T-helper 1 cell (primary cell): Measurements from ENCODE around the gene FASLG.

Experiments
- DNase-seq, 5 donors: peaks; one replicate each; pipeline ENCODE4 v3.0.0-alpha.2; 2012 to 2020

FASLG gene

GRCh38 chr1:172647110-172647564, 11.8 kb upstream of the FASLG start:
- no peak for DNase-seq

GRCh38 chr1:172647987-172648386, 10.9 kb upstream of the FASLG start:
- DNase-seq: no peak

DNA sequence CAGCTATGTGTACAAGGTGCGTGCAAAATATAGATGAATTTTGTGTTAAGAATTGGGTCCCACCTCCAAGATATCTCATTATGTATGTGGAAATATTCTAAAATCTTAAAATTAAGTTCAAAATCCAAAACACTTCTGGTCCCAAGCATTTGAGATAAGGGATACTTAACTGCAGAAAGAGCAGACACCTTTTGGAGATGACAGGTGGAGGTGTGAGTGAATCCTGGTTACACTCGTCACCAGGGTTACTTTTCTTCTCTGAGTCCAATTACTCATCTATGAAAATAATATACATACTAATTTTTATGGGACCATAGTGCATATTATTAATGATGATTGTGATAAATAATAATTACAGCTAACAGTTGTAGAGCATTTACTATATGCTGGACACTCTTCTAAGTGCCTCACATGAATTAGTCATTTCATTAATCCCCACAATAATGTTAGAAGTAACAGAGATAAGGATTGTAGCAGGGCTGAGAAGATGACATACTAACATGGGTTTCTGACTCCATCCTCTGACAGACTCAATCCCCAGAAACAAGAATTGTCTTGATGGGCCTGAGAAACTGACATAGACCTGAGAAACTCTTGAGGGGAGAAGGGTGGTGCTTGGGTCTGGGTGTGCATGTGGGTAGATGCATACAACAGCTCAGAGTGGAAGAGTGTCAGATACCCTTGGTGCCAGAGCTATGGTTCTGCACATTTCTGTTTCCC, 8.3 kb upstream of the FASLG start:
- DNase-seq: no peak

DNA sequence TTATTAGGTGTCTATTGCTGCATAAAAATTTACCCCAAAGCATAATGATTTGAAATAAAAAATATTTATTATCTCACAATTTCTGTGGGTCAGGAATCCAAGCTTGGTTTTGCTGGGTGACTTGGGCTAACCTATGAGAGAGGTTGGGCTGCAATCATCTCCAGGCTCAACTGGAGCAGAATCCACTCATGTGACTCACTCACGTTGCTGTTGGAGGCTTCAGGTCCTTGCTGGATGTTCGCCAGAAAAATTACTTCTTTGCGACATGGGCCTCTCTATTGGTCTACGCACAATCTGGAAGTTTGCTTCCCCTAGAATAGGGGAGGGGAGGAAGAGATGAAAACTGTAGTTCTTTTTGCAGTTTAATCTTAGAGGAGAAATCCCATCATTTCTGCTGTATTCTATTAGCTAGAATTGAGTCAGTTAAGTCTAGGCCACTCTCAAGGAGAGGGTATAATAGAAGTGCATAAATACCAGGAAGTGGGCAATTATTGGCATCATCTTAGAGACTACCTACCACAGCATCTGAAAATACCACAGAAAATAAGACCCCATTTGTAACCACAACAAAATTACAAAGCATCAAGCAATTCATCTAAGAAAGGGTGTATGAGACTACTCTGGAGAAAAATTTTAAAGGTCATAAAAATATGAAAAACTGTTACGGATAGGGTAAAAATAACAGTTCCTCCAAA, 5.7 kb upstream of the FASLG start:
- DNase-seq: no peak

DNA sequence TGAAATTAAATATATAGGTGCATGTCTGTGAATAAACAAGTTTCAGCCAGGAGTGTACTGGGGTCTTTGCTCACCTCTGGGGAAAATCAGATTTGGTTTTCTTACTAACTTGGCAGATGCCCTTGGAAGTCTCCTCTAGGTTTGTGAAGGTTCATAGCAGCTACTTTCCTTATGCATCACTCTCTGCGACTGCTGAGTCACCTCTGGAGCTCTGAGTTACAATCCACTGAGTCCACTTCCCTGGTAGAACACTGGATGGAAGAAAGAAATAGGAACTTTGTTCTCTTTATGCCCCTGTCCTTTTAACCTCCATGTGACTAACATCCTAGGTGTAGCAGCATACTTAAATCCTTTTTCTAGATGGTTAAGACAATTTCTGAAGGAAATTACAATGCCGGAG, 4.4 kb upstream of the FASLG start:
- peak in 1 of 5 donors; percentile 35 for DNase-seq

- no peak for DNase-seq
Observed at GRCh38 chr1:172656576-172656975, 2.3 kb upstream of the FASLG start.

- DNase-seq: no peak
Observed at GRCh38 chr1:172657586-172657985, 1.3 kb upstream of the FASLG start.

- DNase-seq: no peak
Observed at GRCh38 chr1:172661107-172661506, 2.2 kb downstream of the FASLG start.

DNA sequence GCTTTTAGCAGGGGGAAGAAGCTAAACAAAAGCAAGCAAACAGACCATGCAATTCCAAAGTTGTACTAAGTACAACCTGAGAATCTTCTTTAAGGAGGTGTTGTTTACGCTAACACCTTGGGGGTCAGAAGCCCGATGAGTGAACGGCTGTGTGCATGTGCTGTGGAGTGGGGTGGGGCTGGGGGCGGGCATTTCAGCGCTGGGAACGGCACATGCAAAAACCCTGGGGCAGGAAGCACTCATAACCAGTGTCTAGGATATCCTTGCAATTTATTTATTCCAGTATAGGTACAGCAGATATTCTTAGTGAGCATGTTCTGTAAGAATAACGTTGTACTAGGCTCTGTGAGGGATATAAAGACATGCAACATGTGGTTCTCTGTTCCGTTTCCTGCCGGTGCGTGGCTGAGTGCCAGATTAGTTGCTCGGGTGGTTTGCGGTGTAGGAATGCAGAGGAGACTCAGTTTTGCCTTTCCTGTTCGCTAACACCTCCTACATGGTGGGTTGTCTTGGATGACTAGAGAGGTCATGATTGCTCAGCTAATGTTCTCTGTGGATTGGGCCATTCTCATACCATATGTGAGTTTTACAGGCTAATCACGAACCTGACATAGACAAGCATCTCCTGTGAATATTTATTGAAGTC, 3.7 kb downstream of the FASLG start:
- DNase-seq: peak; percentile 41 to 92 (median 67)

- no peak for DNase-seq
Observed at GRCh38 chr1:172663732-172664131, 4.8 kb downstream of the FASLG start.

DNA sequence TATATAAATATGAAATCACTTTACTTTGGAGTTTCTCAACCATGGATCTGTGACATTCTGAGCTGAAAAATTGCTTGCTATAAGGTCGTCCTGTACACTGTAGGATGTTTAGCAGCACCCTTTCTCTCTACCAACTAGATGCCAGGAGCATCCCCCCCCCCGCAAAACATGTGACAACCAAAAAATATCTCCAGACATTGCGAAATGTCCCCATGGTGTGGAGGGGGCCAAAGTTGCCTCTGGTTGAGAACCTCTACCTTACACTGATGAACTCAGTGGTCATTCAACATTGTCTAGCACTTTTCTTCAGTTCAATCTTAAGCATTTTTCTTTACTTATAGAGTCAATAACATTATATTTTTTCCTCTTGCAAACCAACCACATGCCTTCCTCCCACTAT, 9.2 kb downstream of the FASLG start:
- DNase-seq: no peak

DNA sequence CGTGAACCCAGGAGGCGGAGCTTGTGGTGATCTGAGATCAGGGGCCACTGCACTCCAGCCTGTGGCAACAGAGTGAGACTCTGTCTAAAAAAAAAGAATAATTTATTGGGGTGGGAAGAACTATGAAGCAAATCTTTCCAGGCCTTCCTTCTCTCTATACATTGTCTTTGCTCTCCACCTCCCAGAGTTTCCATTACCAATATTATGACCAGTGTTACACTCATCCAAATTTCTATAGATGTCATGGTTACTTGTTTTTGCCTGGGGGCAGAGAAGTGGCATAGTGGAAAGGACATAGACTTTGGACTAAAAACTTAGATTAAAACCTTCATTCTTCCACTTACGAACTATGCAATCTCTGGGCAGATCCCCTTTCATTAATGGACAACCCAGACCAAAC, 10.1 kb downstream of the FASLG start:
- no peak for DNase-seq

GRCh38 chr1:172670316-172670715, 11.4 kb downstream of the FASLG start:
- DNase-seq: no peak

DNA sequence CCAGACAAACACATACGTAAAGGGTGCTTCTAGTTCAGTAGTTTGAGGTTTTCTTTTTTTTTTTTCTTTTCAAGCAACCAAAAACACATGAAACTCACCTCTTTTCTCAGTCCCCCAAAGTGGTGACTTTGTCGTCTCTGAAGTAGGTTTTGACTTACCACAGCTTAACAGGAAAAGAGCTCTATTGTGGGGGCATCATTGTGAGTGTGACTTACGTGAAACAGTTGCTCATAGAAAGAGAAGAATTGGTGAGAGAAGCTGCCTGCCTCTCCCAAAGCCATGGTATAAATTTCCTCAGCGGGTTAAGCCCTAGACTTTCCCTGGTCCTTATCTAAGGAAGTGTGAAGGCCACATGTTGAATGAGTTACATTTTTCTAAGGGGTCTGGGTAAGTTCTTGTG, 11.9 kb downstream of the FASLG start:
- DNase-seq: peak in 1 of 5 donors; percentile 69

DNA sequence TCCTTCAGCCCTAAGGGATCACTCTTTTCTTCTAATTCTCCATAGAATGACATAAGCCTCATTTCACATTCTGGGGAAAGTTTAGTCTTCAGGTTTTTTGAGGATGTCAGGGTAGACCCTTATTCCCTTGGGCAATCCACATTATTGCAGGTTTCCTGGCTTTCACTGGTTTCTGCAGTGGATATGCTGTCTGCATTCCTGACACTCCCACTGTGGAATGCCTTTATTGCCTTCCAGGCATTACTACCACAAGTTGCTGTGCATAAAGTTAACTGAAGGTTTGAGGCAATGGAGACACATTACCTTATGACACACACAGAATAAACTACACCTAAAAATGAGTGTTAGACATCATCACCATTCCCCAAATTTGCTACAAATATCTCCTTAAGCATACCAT, 12.7 kb downstream of the FASLG start:
- DNase-seq: no peak

DNA sequence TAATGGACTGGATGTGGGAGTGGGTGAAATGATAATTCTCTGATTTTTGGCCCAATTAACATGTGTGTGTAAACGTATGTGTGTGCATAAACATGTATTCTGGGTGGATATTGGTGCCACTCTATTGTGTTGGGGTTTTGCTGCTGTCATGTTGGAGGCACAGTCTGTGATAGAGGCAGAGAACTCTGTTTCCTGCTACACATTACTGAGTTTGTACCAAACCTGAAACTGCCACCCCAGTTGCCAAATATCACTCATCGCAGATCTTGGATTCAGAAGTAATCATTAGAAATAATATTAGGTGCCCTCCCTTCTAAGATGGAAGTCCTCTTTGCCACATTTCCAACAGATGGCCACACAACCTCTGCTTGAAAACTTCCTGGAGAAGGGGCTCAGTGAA, 13.8 kb downstream of the FASLG start:
- DNase-seq: no peak

- DNase-seq: no peak
Observed at GRCh38 chr1:172673761-172674160, 14.9 kb downstream of the FASLG start.

DNA sequence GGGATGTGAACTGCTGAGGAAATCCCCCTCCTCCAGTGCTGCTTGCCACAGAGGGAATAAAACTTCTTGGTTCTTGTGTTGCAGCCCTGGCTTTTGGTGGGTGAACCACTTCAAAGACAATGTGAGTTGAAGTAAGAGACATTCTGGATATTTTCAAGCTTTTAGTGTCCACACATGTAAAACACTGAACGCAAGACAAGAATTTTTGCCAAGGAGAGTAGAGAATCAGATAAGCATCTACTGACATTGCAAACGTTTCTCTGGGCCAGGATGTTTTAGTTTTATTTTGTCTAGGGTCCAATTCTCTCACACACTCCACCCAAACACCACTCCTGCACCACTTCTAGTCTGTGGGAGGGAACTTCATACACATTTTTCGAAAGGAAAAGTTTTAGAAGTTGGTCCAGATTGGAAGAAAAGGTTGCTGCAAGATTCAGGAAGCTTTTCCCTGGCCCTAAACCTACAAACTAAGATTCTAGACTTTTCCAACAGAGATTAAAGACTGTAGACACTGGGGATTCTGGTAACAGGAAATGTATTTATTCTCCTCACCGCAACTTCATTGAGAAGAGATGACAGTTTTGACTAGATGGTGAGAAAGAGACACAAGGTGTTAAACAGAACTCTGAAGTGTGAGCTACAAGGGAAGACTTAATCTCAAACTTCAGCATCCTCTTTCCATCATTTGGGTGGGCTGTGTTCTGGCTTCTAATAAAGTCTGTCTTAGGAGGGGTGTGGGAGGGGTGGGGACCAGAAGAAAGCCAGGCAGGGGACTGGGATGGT, 16.1 kb downstream of the FASLG start:
- peak in 1 of 5 donors; percentile 68 for DNase-seq

GRCh38 chr1:172679000-172679772, 20.3 kb downstream of the FASLG start:
- no peak for DNase-seq

DNA sequence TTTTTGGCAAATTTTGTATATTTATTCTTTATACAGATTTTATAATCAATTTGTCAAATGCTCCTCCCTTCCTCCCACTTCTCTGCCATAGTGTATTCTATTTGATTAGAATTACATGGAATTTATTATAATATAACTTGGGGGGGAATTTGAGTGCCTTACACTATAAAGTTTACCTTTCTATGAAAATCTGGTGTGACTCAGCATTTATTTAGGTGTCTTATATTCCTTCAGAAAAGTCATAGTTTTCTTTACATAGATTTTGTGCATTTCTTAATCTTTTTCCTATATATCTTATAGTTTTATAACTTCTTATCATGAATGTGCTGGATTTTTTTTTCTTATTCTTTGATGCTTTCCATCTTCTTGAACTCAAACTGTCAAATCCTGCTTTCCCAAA, 21.3 kb downstream of the FASLG start:
- no peak for DNase-seq

GRCh38 chr1:172680733-172681275, 21.9 kb downstream of the FASLG start:
- no peak for DNase-seq

DNA sequence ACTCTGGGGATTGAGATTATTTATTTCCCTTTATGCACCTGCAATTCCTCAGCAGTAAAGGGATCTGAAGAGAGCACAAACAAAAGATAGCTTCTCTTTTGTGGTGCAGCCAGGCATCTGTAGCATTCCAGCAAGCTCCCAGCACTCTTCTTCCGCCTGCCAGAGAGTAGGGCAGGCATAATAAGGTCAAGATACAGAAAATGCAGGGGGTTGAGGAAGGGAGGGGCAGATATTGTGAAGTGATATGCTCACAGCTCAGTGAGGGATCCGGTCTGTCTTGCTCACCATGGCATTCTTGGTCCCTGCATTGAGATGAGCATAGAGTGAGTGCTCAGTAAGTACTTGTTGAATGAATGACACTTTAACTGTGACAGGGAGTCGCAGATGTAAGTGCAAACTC, 23.9 kb downstream of the FASLG start:
- no peak for DNase-seq
